A673 (cell line): ENCODE data around the gene PKIB.

ENCODE experiments used
- CTCF ChIP-seq: fragments of 300-800, 200-600 bp; sonication (generic); conservative IDR thresholded peaks from 2 replicates; pipeline ENCODE4 v1.5.1; 2017; ENCODE audit warnings: low read depth, mild to moderate bottlenecking, antibody characterized with exemption, low read length, moderate library complexity, mixed read lengths
- EZH2 ChIP-seq: fragments of 200-600 bp; sonication (generic); IDR thresholded peaks from 2 replicates; pipeline ENCODE4 v1.6.1; 2017; ENCODE audit warnings: borderline replicate concordance, low read depth, mild to moderate bottlenecking, mixed read lengths, antibody characterized with exemption, low read length; ENCODE audit not compliant: poor library complexity, severe bottlenecking

GRCh38 chr6:122722746-122723145, 112.5 kb downstream of the PKIB start:
- no peak for TF ChIP-seq EZH2
- no peak for TF ChIP-seq CTCF
